K562 treated with DMSO at 1 percent for 12 hours (cell line): ENCODE results near the gene CXCL5. TPM values are rescaled to one million over a fixed set of nuclear protein-coding genes. Genes with fewer than 3 reads are reported as not detected.

Source experiments
- total RNA-seq: library from RNA; unstranded; fragments of 300-600 nt; gene quantifications from 2 replicates; pipeline ENCODE4 v1.2.3, GENCODE V29; 2022; ENCODE audit not compliant: insufficient read depth

CXCL5 gene
- not detected in 2 replicates for total RNA-seq

DNA sequence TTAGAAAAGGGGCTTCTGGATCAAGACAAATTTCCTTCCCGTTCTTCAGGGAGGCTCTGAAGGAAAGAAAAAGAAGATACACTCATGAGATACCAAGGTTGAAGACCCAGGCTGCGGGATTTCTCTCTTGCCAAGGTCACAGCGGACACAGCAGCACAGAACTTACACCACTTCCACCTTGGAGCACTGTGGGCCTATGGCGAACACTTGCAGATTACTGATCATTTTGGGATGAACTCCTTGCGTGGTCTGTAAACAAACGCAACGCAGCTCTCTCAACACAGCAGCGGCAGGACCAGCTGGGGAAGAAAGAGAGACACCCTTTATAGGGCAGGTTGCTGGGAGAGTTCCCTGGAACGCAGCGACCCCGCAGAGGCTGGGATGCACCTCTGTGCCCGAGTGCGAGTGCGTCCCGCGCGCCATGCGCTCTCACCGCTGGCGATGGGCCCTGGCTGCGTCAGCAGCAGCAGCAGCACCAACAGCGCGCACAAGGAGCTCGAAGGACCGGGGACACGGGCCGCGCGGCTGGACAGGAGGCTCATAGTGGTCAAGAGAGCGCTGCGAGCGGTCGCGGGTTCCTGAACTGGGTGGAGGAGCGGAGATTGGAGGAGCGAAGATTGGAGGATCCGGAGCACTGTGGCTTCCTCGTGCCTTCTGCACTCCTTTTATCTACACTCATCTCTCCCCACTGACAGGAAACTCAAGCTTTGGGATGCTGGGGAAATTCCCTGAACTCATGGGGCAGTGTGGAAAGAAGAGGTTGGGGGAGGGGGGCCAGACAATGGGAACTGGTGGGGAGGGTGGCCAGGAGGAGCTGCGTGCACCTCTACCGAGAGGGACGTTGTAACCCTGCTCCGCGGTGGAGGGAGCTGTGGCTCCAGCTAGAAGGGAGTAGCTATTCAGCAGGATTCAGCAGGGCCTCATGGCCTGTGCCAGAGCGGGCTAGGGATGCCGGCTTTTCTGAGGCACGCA lies at the start of gene CXCL5:
Gene CXCL5 (minus strand): TSS at position 638 of the 972 bp plus-strand sequence. CDS start 96 bp downstream, at position 542.

DNA sequence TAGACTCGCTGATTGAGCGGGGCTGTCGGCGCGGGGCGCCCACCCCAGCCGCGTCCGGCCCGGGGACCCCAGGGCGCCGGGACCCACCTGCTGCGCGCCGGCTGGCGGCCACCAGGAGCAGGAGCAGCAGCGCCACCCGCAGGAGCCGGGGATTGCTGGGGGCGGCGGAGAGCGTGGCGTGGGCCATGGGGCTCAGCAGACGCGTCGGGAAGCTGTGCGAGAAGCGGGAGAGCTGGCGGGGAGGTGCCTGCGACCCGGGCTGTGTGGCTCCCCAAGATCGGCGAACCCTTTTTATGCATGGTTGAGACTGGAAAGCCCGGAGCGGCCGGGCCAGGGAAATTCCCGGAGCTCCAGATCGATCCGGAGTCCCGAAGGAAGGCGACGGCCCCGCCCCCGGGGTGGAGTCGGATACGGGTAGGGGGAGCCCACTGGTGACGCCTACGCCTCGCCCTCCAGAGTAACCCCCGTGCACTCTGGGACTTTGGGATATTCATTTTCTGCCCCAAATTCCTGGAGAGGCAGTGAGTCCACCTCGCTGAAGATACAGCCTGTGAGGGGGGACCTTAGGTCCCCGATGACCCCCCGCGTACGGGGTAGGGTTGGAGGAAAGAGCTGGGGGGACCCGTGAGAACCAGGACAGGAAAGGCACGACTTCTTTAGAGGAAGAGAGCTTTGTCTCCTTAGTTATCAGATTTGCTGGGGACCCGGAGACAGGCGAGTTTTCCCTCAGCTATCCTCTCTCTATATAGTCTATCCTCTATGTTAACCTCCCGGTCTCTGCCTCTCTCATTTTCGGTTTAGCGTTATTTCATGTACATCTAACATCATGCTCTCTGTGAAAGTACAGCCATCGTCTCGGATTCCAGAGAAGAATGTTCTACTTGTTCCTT lies 40.2 kb upstream of the CXCL5 start, which contains the start of gene CXCL3:
Gene CXCL3 (minus strand): TSS at position 265 of the 890 bp plus-strand sequence. CDS start 78 bp downstream, at position 187.

DNA sequence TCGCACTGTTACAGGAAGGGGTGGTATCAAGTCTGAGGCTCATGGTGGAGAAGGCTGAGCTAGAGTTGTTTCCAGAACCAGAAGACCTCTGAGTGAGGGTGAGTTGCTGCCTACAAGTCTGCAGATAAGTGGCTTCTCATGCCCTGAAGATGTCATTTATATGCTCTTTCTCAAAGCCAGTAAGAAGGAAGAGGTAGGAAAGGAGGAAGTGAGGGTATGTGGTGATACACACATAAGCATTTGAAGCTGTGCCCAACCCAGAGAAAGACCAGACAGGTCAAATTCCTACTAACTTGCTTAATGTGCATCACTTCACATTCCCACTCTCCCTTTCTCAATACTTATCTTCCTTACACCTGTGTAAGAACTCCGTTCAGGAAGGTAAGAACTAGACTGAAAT lies 10.4 kb downstream of the CXCL5 start, which contains the start of gene PPBP:
Gene PPBP (minus strand): TSS at position 130 of the 400 bp plus-strand sequence. CDS start 87 bp downstream, at position 43.

Other genes starting within 250 kb of the CXCL5 start
- not detected in 2 replicates for gene CXCL6, start 162.0 kb downstream of the CXCL5 start, total RNA-seq
- gene PF4V1, start 145.4 kb downstream of the CXCL5 start, total RNA-seq, result not detected in 2 replicates
- 1.6 and 6.2 TPM in 2 replicates for gene CXCL1, start 129.3 kb downstream of the CXCL5 start, total RNA-seq
- not detected in 2 replicates for gene PF4, start 16.6 kb downstream of the CXCL5 start, total RNA-seq
- gene PPBP, start 10.5 kb downstream of the CXCL5 start, total RNA-seq, result not detected in 2 replicates
- 18.4 and 19.2 TPM in 2 replicates for gene CXCL3, start 40.0 kb upstream of the CXCL5 start, total RNA-seq
- gene CXCL2, start 100.5 kb upstream of the CXCL5 start, total RNA-seq, result 8.9 and 14.5 TPM in 2 replicates
- gene MTHFD2L, start 159.4 kb upstream of the CXCL5 start, total RNA-seq, result 4.3 and 10.5 TPM in 2 replicates